Trophoblast cell (in vitro differentiated cells and primary cell): Measurements from ENCODE around the gene C10orf90.

Source experiments
- DNase-seq, 2 donors: peaks; one replicate each; pipeline ENCODE4 v3.0.0-alpha.2; 2016
- H2AFZ ChIP-seq: 2 replicates; pipeline ENCODE4 v1.6.1; 2013; ENCODE audit warnings: low read length, moderate library complexity, mild to moderate bottlenecking; ENCODE audit not compliant: insufficient read depth, poor library complexity
- H2AK5ac ChIP-seq: 2 replicates; pipeline ENCODE4 v1.6.1; 2013; ENCODE audit warnings: mild to moderate bottlenecking, low read length
- H2BK120ac ChIP-seq: 2 replicates; pipeline ENCODE4 v1.6.1; 2013; ENCODE audit warnings: low read length, mild to moderate bottlenecking, moderate library complexity; ENCODE audit not compliant: insufficient read depth, poor library complexity
- H2BK12ac ChIP-seq: 2 replicates; pipeline ENCODE4 v1.6.1; 2013; ENCODE audit warnings: mild to moderate bottlenecking, low read length, moderate library complexity
- H2BK5ac ChIP-seq: 2 replicates; pipeline ENCODE4 v1.6.1; 2013; ENCODE audit warnings: low read length, low read depth, moderate library complexity, mild to moderate bottlenecking; ENCODE audit not compliant: poor library complexity
- H3K14ac ChIP-seq: 2 replicates; pipeline ENCODE4 v1.6.1; 2013; ENCODE audit warnings: mild to moderate bottlenecking, low read length
- H3K18ac ChIP-seq: 2 replicates; pipeline ENCODE4 v1.6.1; 2013; ENCODE audit warnings: mild to moderate bottlenecking, low read length
- H3K23ac ChIP-seq: 2 replicates; pipeline ENCODE4 v1.6.1; 2013; ENCODE audit warnings: low read length
- H3K27ac ChIP-seq: 2 replicates; pipeline ENCODE4 v1.5.1; 2013; ENCODE audit warnings: low read depth, mild to moderate bottlenecking, inconsistent platforms, low read length, moderate library complexity
- H3K27me3 ChIP-seq: 2 replicates; pipeline ENCODE4 v1.6.1; 2013; ENCODE audit warnings: inconsistent platforms, mild to moderate bottlenecking, low read length, moderate library complexity; ENCODE audit not compliant: insufficient read depth
- H3K36me3 ChIP-seq, 2 experiments: 1 replicate in 1 of 2; 2 replicates in 1 of 2; pipeline ENCODE4 v1.6.1; 2013; ENCODE audit warnings: low read length in 2 of 2, mild to moderate bottlenecking in 2 of 2, moderate library complexity in 1 of 2; ENCODE audit not compliant: insufficient read depth in 2 of 2, control insufficient read depth in 1 of 2
- H3K4ac ChIP-seq: 2 replicates; pipeline ENCODE4 v1.6.1; 2013; ENCODE audit warnings: low read depth, mild to moderate bottlenecking, low read length, moderate library complexity
- H3K4me1 ChIP-seq, 2 experiments: 1 replicate in 1 of 2; 2 replicates in 1 of 2; pipeline ENCODE4 v1.6.1; 2013; ENCODE audit warnings: low read length in 2 of 2, mild to moderate bottlenecking in 2 of 2, moderate library complexity in 1 of 2; ENCODE audit not compliant: insufficient read depth in 2 of 2, control insufficient read depth in 1 of 2
- H3K4me2 ChIP-seq: 2 replicates; pipeline ENCODE4 v1.6.1; 2013; ENCODE audit warnings: inconsistent platforms, mild to moderate bottlenecking, low read length, moderate library complexity
- H3K4me3 ChIP-seq: 2 replicates; pipeline ENCODE4 v1.5.1; 2013; ENCODE audit warnings: mild to moderate bottlenecking, low read depth, low read length, inconsistent platforms
- H3K79me1 ChIP-seq: one replicate; pipeline ENCODE4 v1.6.1; 2013; ENCODE audit warnings: low read length
- H3K79me2 ChIP-seq: 2 replicates; pipeline ENCODE4 v1.6.1; 2013; ENCODE audit warnings: low read length, mild to moderate bottlenecking; ENCODE audit not compliant: control insufficient read depth, insufficient read depth, poor library complexity
- H3K9ac ChIP-seq: 2 replicates; pipeline ENCODE4 v1.6.1; 2013; ENCODE audit warnings: mild to moderate bottlenecking, low read length
- H3K9me3 ChIP-seq: 2 replicates; pipeline ENCODE4 v1.6.1; 2013; ENCODE audit warnings: low read depth, mild to moderate bottlenecking, control low read depth, inconsistent platforms, low read length; ENCODE audit not compliant: insufficient read depth
- H4K12ac ChIP-seq: 2 replicates; pipeline ENCODE4 v1.6.1; 2013; ENCODE audit warnings: low read depth, mild to moderate bottlenecking, low read length, moderate library complexity
- H4K8ac ChIP-seq: 2 replicates; pipeline ENCODE4 v1.6.1; 2013; ENCODE audit warnings: low read depth, mild to moderate bottlenecking, low read length, moderate library complexity
- H4K91ac ChIP-seq: one replicate; pipeline ENCODE4 v1.6.1; 2013; ENCODE audit warnings: low read depth, mild to moderate bottlenecking, low read length, moderate library complexity
- WGBS: extraction: QIAGEN DNeasy Blood & Tissue Kit; methylation state at CpG from one replicate; pipeline ENCODE4 v1.1.7; 2013; ENCODE audit warnings: missing lambda C conversion rate; ENCODE audit not compliant: insufficient read length, insufficient coverage; ENCODE audit errors: extremely low coverage; 5-methylcytosine and 5-hydroxymethylcytosine counted together

The C10orf90 gene

GRCh38 chr10:126407831-126408230 lies 262.7 kb downstream of the C10orf90 start:
- no peak for DNase-seq

GRCh38 chr10:126405239-126405775 lies 265.2 kb downstream of the C10orf90 start:
- Histone ChIP-seq H2AFZ (no peak overlapping the region), H4K8ac (no peak overlapping the region), H3K27me3 (no peaks in the 10 kb centered on the region), H3K9me3 (no peaks in the 10 kb centered on the region), H2AK5ac (no peak overlapping the region), H4K91ac (no peak overlapping the region), H3K4me3 (no peak overlapping the region), H3K18ac (no peak overlapping the region), H3K79me2 (no peaks in the 10 kb centered on the region), H3K4me2 (no peak overlapping the region), H3K4ac (no peak overlapping the region), H4K12ac (no peak overlapping the region), H2BK12ac (no peak overlapping the region), H3K79me1 (peaks cover 2% of the 10 kb centered on the region), H2BK5ac (no peak overlapping the region), H3K9ac (no peak overlapping the region), H3K14ac (no peak overlapping the region), H3K23ac (no peak overlapping the region), H3K36me3 (no peaks in the 10 kb centered on the region), H3K27ac (no peak overlapping the region), H3K4me1 (peaks cover 12 to 15% of the 10 kb centered on the region in 2 experiments), H2BK120ac (no peak overlapping the region)
- DNase-seq = peak; percentile 74 to 95
- WGBS = no CpG with 5 or more reads among the region's 6 CpGs

More at GRCh38 chr10:126407831-126408230, 262.7 kb downstream of the C10orf90 start:
- no CpG with 5 or more reads among the region's 2 CpGs for WGBS
- no peak overlapping the region for H2BK120ac ChIP-seq
- H2BK12ac ChIP-seq = peak overlapping the region; percentile 27
- H3K4me3 ChIP-seq = no peak overlapping the region
- H3K9ac ChIP-seq = no peak overlapping the region
- no peaks in the 10 kb centered on the region for H3K27me3 ChIP-seq
- no peak overlapping the region for H4K91ac ChIP-seq
- H3K4ac ChIP-seq = no peak overlapping the region
- H3K4me2 ChIP-seq = no peak overlapping the region
- no peak overlapping the region for H3K23ac ChIP-seq
- H2AK5ac ChIP-seq = no peak overlapping the region
- H3K79me2 ChIP-seq = no peaks in the 10 kb centered on the region
- peaks cover 2% of the 10 kb centered on the region for H3K79me1 ChIP-seq
- no peaks in the 10 kb centered on the region for H3K9me3 ChIP-seq
- H3K14ac ChIP-seq = no peak overlapping the region
- H3K4me1 ChIP-seq = peaks cover 12 to 15% of the 10 kb centered on the region in 2 experiments
- no peak overlapping the region for H2AFZ ChIP-seq
- H4K12ac ChIP-seq = no peak overlapping the region
- H4K8ac ChIP-seq = no peak overlapping the region
- no peak overlapping the region for H3K18ac ChIP-seq
- no peak overlapping the region for H2BK5ac ChIP-seq
- no peak overlapping the region for H3K27ac ChIP-seq
- H3K36me3 ChIP-seq = no peaks in the 10 kb centered on the region

DNA sequence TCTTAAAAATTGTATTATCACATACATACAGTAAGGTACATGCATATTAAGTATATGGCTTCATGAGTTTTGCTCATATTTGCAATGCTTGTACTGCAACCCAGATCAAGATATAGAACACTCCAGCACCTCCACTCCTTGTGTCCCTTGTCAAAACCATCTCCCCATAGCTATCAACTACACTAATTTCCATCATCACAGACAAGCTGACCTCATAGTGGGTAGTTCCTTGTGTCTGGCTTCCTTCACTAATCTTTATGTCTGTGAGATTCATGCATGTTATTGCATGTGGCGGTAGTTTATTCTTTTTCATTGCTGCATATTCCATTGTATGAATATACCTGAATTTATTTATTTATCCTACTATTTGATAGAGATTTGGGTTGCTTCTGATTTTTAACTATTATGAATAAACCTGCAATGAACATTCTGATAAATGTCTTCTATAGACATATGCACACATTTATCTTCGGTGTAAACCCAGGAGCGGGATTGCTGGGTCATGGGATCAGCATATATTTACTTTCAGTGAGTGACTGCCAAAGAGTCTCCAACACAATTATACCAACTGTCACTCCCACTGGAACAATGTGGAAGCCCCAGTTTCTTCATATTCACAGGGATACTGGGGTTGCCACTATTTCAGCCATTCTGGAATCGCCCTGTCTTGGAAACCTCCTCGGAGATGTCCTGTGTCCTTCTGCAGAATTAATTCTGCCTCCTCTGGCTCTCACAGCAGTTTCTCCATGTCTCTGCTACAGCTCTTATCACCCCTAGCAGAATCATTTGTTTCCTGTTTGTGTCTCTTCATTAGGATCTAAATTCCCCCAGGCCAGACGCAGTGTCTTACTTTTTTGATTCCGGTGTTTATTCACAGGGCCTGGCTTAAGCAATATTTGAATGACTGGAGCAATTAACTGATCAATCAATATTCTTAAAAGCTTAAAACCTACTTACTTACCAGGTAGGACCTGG lies 267.5 kb downstream of the C10orf90 start:
- no peak overlapping the region for H4K91ac ChIP-seq
- no peak for DNase-seq
- H3K27ac ChIP-seq = no peak overlapping the region
- H2BK120ac ChIP-seq = no peak overlapping the region
- WGBS = no CpG with 5 or more reads among the region's 7 CpGs
- no peaks in the 10 kb centered on the region for H3K79me2 ChIP-seq
- no peak overlapping the region for H3K4me2 ChIP-seq
- H3K36me3 ChIP-seq = no peaks in the 10 kb centered on the region
- H3K27me3 ChIP-seq = no peaks in the 10 kb centered on the region
- no peak overlapping the region for H3K4me3 ChIP-seq
- H2AFZ ChIP-seq = no peak overlapping the region
- peaks cover 8 to 10% of the 10 kb centered on the region in 2 experiments for H3K4me1 ChIP-seq
- H4K8ac ChIP-seq = no peak overlapping the region
- H3K14ac ChIP-seq = no peak overlapping the region
- H3K23ac ChIP-seq = no peak overlapping the region
- no peaks in the 10 kb centered on the region for H3K79me1 ChIP-seq
- H2BK5ac ChIP-seq = no peak overlapping the region
- H3K9ac ChIP-seq = no peak overlapping the region
- no peak overlapping the region for H2AK5ac ChIP-seq
- no peaks in the 10 kb centered on the region for H3K9me3 ChIP-seq
- no peak overlapping the region for H2BK12ac ChIP-seq
- H3K4ac ChIP-seq = no peak overlapping the region
- H4K12ac ChIP-seq = no peak overlapping the region
- H3K18ac ChIP-seq = no peak overlapping the region

DNA sequence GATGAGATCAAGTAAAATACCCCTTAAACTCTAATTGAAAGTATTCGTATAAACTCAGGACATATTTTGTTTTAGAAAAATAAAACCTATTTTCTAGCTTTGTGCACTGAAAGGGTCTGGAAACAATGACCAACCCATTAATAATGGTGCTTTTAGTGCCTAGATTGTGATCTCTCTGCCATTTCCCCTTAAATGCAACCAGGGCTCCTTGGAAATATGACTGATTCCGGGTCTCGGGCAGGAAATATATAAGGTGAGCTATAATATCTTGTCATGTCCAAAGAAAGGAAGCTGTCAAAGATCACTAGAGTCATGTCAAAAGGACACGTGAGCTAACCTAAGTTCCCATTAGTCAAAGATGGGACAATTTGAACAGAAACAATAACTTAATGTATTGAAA lies 269.9 kb downstream of the C10orf90 start:
- H4K91ac ChIP-seq = no peak overlapping the region
- no CpG with 5 or more reads among the region's 4 CpGs for WGBS

More for the DNA sequence above, 269.9 kb downstream of the C10orf90 start:
- no peak overlapping the region for H3K14ac ChIP-seq
- no peaks in the 10 kb centered on the region for H3K79me1 ChIP-seq
- no peak overlapping the region for H2BK12ac ChIP-seq
- no peak overlapping the region for H4K8ac ChIP-seq
- no peaks in the 10 kb centered on the region for H3K79me2 ChIP-seq
- no peak overlapping the region for H3K9ac ChIP-seq
- no peak for DNase-seq
- H3K23ac ChIP-seq = no peak overlapping the region
- H3K4me3 ChIP-seq = no peak overlapping the region
- H2AK5ac ChIP-seq = no peak overlapping the region
- H3K4me2 ChIP-seq = no peak overlapping the region
- no peaks in the 10 kb centered on the region for H3K27me3 ChIP-seq
- no peak overlapping the region for H3K4ac ChIP-seq
- H3K36me3 ChIP-seq = no peaks in the 10 kb centered on the region
- H3K4me1 ChIP-seq = peaks cover 5% of the 10 kb centered on the region in 2 experiments
- no peaks in the 10 kb centered on the region for H3K9me3 ChIP-seq
- no peak overlapping the region for H2BK5ac ChIP-seq
- H2AFZ ChIP-seq = no peak overlapping the region
- H2BK120ac ChIP-seq = no peak overlapping the region
- no peak overlapping the region for H3K27ac ChIP-seq
- H4K12ac ChIP-seq = no peak overlapping the region
- no peak overlapping the region for H3K18ac ChIP-seq
